AG09309 (cell line): ENCODE measurements around the gene CHST7.
A peak's percentile ranks its signal among the peaks of the same experiment; 100 is the strongest.
"Not testable (repeated sequence)": the region's sequence is repeated elsewhere in the genome, so short reads cannot be mapped to it uniquely, and the experiment has no call there.

ENCODE experiments used
- DNase-seq: peaks from one replicate; pipeline ENCODE4 v3.0.0-alpha.2; 2010; ENCODE audit warnings: low read depth
- H3K4me3 ChIP-seq: 2 replicates; pipeline ENCODE4 v1.5.1; 2011; ENCODE audit warnings: mild to moderate bottlenecking, low read depth, low read length, moderate library complexity; ENCODE audit not compliant: control insufficient read depth
- TF ChIP-seq, protein P1 (sequence below): IDR thresholded peaks from 2 replicates; pipeline ENCODE4 v1.5.1; 2011; ENCODE audit warnings: mild to moderate bottlenecking, low read depth, low read length, inconsistent platforms; ENCODE audit not compliant: insufficient read depth, control insufficient read depth; ENCODE audit errors: missing control alignments

The CHST7 gene, protein sequence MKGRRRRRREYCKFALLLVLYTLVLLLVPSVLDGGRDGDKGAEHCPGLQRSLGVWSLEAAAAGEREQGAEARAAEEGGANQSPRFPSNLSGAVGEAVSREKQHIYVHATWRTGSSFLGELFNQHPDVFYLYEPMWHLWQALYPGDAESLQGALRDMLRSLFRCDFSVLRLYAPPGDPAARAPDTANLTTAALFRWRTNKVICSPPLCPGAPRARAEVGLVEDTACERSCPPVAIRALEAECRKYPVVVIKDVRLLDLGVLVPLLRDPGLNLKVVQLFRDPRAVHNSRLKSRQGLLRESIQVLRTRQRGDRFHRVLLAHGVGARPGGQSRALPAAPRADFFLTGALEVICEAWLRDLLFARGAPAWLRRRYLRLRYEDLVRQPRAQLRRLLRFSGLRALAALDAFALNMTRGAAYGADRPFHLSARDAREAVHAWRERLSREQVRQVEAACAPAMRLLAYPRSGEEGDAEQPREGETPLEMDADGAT

DNA sequence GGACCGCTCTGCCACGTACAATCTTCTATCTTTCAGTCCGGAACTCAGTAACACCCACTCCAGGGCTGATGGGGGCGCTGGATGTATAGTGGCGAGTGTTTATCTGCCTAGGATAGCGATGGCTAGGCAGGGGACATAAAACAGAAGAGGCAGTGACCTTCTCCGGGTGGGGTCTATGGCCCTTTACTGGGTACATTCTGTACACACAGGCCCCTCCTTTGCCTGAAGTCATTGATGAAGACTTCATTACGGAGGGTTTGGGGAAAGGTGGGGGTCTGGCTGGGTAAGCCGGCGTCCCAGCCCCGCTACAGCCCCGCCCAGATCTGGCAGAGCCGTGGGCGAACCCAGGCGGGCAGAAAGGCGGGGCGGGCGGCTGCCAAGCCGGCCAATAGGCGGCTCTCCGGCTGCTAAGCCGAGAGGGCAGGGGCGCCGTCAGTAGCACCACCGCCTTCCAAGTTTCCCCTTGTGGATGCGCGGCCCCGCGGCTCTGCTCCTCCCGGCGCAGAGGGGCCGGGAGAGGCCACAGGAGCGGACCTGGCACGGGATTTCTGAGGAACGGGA is at the start of gene CHST7:
TSS of gene CHST7 (plus strand) at position 435 of the 561 bp plus-strand sequence. CDS start 167 bp downstream, outside the sequence.
- TF ChIP-seq, protein P1, sequence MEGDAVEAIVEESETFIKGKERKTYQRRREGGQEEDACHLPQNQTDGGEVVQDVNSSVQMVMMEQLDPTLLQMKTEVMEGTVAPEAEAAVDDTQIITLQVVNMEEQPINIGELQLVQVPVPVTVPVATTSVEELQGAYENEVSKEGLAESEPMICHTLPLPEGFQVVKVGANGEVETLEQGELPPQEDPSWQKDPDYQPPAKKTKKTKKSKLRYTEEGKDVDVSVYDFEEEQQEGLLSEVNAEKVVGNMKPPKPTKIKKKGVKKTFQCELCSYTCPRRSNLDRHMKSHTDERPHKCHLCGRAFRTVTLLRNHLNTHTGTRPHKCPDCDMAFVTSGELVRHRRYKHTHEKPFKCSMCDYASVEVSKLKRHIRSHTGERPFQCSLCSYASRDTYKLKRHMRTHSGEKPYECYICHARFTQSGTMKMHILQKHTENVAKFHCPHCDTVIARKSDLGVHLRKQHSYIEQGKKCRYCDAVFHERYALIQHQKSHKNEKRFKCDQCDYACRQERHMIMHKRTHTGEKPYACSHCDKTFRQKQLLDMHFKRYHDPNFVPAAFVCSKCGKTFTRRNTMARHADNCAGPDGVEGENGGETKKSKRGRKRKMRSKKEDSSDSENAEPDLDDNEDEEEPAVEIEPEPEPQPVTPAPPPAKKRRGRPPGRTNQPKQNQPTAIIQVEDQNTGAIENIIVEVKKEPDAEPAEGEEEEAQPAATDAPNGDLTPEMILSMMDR: peak; percentile 42
- H3K4me3 ChIP-seq: peak within 1 kb of the TSS; percentile 55
- no peak for DNase-seq

DNA sequence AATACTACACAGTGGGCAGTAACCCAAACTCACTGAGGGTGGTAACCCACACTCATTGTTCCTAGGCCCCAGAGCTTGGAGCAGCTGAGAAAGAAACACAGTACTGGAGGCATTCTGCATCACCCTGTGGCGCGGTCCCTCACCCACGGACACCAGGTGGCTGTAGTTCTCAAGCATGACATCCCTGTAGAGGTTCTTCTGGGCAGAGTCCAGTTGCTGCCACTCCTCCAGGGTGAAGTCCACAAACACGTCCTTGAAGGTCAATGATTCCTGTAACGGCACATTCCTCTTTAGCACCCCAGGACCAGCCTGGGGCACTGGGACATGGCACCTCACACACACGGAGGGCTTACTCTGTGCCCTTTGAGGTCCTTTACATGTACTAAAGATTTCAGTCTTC is 44.9 kb upstream of the CHST7 start:
- DNase-seq, H3K4me3 ChIP-seq: not testable (repeated sequence)

DNA sequence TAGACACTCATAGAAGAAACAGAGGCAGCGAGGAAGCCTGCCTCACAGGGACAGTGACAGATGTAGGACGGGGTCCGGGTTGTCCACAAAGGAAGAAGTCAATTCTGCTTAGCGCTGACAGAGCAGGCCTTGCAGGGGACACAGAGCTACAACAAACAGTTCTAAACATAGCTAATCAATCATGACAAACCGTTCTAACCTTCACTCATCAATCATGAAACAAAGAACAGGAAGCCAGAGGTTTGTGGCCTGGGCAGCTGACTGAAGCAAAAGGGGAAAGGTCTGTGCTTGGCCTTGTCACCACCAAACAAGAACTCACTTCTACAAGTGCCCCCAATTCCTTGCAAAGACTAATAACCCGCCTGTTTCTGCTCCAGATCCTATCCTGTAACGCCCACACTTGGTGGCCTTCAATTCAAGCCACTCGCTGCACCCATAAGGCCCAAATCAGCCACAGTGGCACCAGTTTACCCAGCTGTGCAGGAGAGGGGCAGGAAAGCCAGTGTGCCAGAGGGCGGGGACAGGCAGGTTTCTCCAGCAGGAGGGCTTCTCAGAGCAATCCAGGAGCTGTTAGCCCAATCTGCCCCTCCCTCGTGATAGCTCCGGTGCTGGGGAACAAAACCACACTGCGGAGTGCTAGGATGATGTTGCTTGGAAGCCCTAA is 43.7 kb upstream of the CHST7 start:
- not testable (repeated sequence) for DNase-seq, H3K4me3 ChIP-seq

DNA sequence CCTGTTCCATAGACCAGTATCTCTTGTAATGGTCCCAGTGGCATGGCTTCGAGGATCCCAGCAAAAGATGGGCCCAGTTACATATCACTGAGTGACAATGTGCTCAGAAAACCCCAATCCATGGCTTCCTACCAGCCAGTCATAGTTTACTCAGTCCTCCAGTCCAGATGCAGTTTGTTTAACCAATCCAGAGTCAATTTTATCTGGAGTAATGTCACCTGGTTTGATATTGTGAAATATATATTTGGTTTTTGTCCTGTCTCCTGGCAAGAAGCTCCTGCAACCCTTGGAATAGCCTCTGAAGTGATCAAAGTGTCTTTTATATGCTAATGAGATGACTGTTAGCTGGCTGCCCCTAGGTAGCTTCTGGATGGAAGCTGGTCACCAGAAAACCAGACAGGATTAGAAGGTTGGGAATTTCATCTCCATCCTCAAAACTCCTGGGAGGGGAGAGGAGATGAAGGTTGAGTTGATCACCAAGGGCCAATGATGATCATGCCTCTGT is 43.1 kb upstream of the CHST7 start:
- not testable (repeated sequence) for DNase-seq, H3K4me3 ChIP-seq

DNA sequence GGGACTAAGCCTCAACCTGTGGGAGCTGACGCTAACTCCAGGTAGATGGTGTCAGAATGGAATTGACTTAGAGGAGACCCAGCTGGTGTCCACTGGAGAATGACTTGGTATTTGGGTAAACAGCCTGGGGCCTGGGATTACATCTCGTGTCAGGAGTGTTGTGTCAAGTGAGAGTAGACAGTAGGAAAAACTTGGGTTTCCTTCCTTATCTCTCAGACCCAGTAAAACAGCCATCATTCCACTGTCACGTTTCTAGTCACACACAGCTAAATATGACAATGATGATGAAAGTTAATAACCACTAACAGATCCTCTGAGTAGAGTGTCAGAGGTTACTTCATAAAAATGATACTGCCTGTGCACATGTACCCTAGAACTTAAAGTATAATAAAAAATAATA is 42.1 kb upstream of the CHST7 start:
- no peak for DNase-seq

DNA sequence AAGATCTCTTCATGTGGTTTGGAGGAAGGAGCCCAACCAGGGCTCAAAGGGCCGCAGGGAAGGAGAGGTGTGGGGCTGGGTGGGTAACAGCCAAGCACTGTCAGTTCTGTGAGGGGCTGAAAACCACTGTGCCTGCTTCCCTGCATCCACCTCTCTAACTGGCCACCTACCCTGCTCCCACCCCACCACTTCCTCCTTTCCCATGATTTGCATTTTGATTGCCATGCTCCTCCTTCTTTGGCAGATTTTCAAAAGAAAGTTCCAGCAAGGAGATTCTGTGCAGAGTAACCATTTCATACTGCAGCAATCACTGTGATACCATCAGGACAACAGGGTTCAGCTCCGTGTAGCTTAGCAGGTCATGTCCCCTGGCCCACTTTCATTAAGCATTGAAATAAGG is 30.1 kb upstream of the CHST7 start:
- no peak overlapping the region for H3K4me3 ChIP-seq
- TF ChIP-seq, protein P1: no peak
- DNase-seq: no peak

More for the DNA sequence above, 42.1 kb upstream of the CHST7 start:
- TF ChIP-seq, protein P1: no peak
- H3K4me3 ChIP-seq: no peak overlapping the region

DNA sequence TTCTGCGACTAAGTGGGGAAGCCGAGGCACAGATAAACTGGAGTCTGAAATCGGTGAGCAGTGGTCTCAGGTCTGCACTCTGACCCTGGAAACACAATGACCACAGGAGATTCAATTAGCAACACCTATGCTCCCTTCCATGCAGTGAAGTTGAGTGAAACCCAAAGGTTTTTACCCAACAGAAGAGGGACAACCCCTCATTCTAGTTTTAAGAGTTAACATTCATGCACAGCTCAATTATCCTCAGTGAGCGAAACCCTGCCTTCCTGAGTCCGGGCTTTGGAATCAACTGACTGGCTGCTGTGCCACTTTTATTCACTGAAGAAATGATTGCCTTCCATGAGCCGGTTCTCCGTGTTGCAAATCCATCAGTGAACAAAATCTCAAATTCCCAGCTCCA is 29.0 kb upstream of the CHST7 start:
- not testable (repeated sequence) for DNase-seq
- H3K4me3 ChIP-seq: peak overlapping the region; percentile 84

DNA sequence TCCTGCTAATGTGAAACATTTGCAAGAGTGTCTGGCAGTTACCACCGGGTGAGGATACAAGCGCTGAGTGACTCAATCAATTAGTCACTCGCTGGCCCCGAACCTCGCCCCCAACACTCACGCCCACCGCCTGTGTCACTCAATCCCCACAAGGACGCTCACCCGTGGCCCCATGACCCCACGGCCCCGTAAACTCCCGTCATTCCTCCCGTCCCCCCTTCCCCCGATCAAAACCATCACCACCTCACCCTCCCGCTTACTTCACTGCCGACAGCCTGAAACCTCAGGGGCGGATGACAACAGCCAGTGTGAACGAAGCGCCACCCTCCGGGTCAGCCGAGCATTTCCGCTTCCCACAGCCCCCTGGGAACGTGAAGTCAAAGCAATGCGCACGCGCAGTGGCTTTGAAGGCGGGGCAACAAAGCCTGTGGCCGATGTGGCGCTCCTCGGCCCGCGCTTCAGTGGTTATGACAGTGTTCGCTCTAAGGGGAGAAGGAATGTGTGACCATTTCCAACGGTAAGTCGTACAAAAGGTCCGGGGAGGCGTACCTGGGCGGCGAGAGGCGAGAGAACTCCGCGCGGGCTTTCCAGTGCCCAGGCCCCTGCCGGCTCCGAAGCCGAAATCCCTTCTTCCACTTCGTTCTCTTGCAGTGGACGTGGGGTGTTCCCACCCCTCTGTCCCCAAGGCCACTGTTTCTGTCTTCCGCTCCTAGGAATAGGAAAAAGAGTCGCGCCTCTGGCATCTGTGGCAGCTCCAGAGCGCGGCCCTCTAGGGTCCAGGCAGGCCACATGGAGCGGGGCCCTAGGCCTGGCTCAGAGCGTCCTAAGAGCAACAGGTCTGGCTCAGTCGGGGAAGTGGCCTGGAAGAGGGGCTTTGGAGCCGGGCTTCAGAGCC is 28.2 kb upstream of the CHST7 start, which contains the start of gene ZNF674:
TSS of gene ZNF674 (minus strand) at position 311 of the 895 bp plus-strand sequence. CDS start 3,334 bp downstream, outside the sequence.
- TF ChIP-seq, protein P1: peak; percentile 25
- H3K4me3 ChIP-seq: peak within 1 kb of the TSS; percentile 84
- peak; percentile 61 for DNase-seq
